GM12878 (cell line): ENCODE results near the gene OVOL1. TPM values are rescaled to one million over a fixed set of nuclear protein-coding genes. Genes with fewer than 3 reads are reported as not detected.

ENCODE experiments used
- ATAC-seq: fragments of 200-7000 bp; cut with Tn5 transposase; 3 replicates; pipeline ENCODE4 v1.9.1; 2020; ENCODE audit warnings: mild to moderate bottlenecking, moderate library complexity
- BruUV-seq: library from RNA; stranded (reverse); fragments of 400-500 nt; replicated peaks from 2 replicates; lab custom pipeline; 2021; lab: Mats Ljungman, UMichigan
- CTCF ChIA-PET: fragments of 300-600 bp; sonication (Branson Sonifier 250); formaldehyde crosslinking; extraction: SDS; loops from one replicate; lab custom pipeline; 2021; ENCODE audit warnings: inconsistent platforms; lab: Yijun Ruan, JAX
- POLR2A ChIA-PET: fragments of 350-600 bp; formaldehyde crosslinking; extraction: SDS; loops from one replicate; lab custom pipeline; 2021; ENCODE audit warnings: inconsistent platforms; lab: Charles Lee
- RAD21 ChIA-PET: fragments of 300-600 bp; sonication (Branson Sonifier 250); formaldehyde crosslinking; loops from one replicate; lab custom pipeline; 2023; ENCODE audit warnings: antibody characterized with exemption; ENCODE audit not compliant: unreplicated experiment; lab: Charles Lee
- SMC1A ChIA-PET: fragments of 300-600 bp; sonication (Branson Sonifier 250); formaldehyde crosslinking; loops from one replicate; lab custom pipeline; 2023; ENCODE audit not compliant: unreplicated experiment, uncharacterized antibody; lab: Charles Lee
- DNase-seq: peaks from one replicate; pipeline ENCODE4 v3.0.0-alpha.2; 2011; ENCODE audit warnings: low read depth, low spot score
- FAIRE-seq: peaks from 3 replicates; lab custom pipeline; 2011; peaks lifted over from hg19 to GRCh38; lab: Jason Lieb, UNC
- H2AFZ ChIP-seq: 2 replicates; pipeline ENCODE4 v1.6.0; 2011; ENCODE audit warnings: low read depth, low read length, control low read depth; ENCODE audit not compliant: control insufficient read depth
- H3K27ac ChIP-seq: 2 replicates; pipeline ENCODE4 v1.5.1; 2011; ENCODE audit warnings: control low read depth; ENCODE audit not compliant: control insufficient read depth, insufficient read depth
- H3K27me3 ChIP-seq, 2 experiments: replicated peaks in 1 of 2; 2 replicates each; pipeline versions ENCODE4 v1.6.0 to v1.6.1; 2011; ENCODE audit warnings: low read length in 1 of 2; ENCODE audit not compliant: control insufficient read depth in 2 of 2, insufficient read depth in 2 of 2
- H3K36me3 ChIP-seq, 2 experiments: 2 replicates each; pipeline ENCODE4 v1.5.1; 2011; ENCODE audit warnings: low read length in 1 of 2; ENCODE audit not compliant: control insufficient read depth in 2 of 2, insufficient read depth in 2 of 2
- H3K4me1 ChIP-seq: 2 replicates; pipeline ENCODE4 v1.6.1; 2011; ENCODE audit warnings: mild to moderate bottlenecking, low read length, moderate library complexity, mixed read lengths; ENCODE audit not compliant: control insufficient read depth, insufficient read depth
- H3K4me2 ChIP-seq: 2 replicates; pipeline ENCODE4 v1.6.0; 2011; ENCODE audit warnings: control low read depth; ENCODE audit not compliant: control insufficient read depth, insufficient read depth
- H3K4me3 ChIP-seq: fragments of 200-600 bp; sonication (generic); 2 replicates; pipeline ENCODE4 v1.5.1; 2016
- H3K79me2 ChIP-seq: 2 replicates; pipeline ENCODE4 v1.6.0; 2011; ENCODE audit warnings: low read length; ENCODE audit not compliant: control insufficient read depth, insufficient read depth
- H3K9ac ChIP-seq: 2 replicates; pipeline ENCODE4 v1.8.0; 2011; ENCODE audit warnings: low read length, control low read depth, mixed read lengths; ENCODE audit not compliant: control insufficient read depth, insufficient read depth
- H3K9me3 ChIP-seq: replicated peaks from 3 replicates; pipeline ENCODE4 v1.5.1; 2011; ENCODE audit warnings: mild to moderate bottlenecking, low read length; ENCODE audit not compliant: control insufficient read depth, insufficient read depth
- H4K20me1 ChIP-seq: 2 replicates; pipeline ENCODE4 v1.6.0; 2011; ENCODE audit not compliant: control insufficient read depth, insufficient read depth
- CEBPB ChIP-seq, 2 experiments: fragments of 150-350 bp in 1 of 2; IDR thresholded peaks; 2 replicates each; pipeline ENCODE4 v1.6.1; 2012 to 2014; ENCODE audit warnings: low read depth in 2 of 2, low read length in 2 of 2, borderline replicate concordance in 1 of 2, inconsistent platforms in 1 of 2
- IRF4 ChIP-seq: IDR thresholded peaks from 2 replicates; pipeline ENCODE4 v1.6.1; 2011; ENCODE audit warnings: low read depth, low read length
- KLF5 ChIP-seq: fragments of 450-650 bp; IDR thresholded peaks from 2 replicates; pipeline ENCODE4 v1.6.1; 2014; ENCODE audit warnings: mild to moderate bottlenecking; ENCODE audit not compliant: partially characterized antibody
- NKRF ChIP-seq: fragments of 450-650 bp; conservative IDR thresholded peaks from 2 replicates; pipeline ENCODE4 v1.6.1; 2017; ENCODE audit warnings: mild to moderate bottlenecking, moderate library complexity
- TCF12 ChIP-seq: IDR thresholded peaks from 2 replicates; pipeline ENCODE4 v1.6.1; 2011; ENCODE audit warnings: low read depth, mild to moderate bottlenecking, low read length
- WGBS: methylation state at CpG from one replicate; pipeline ENCODE4 v1.1.6; 2016; ENCODE audit warnings: low lambda C conversion rate; ENCODE audit not compliant: insufficient replicate concordance, insufficient coverage; ENCODE audit errors: missing lambda C conversion rate; 5-methylcytosine and 5-hydroxymethylcytosine counted together
- in situ Hi-C: fragments of 300-500 bp; cut with MboI; formaldehyde crosslinking; loops from 9 replicates; pipeline ENCODE4 v1.14.3; 2018; ENCODE audit warnings: mixed read lengths
- intact Hi-C: fragments of 100-400 bp; cut with micrococcal nuclease; formaldehyde crosslinking; loops from one replicate; pipeline ENCODE4 v1.14.2; 2022; ENCODE audit not compliant: unreplicated experiment
- polyA plus RNA-seq, 11 experiments: library from polyadenylated mRNA; depleted of rRNA in 4 of 11; unstranded in 6 of 11; stranded (reverse) in 5 of 11; fragments of >200 nt; fragmentation: Nextera tagmentation in 4 of 11; fragmentation: Illumina TruSeq in 1 of 11; extraction: Ambion mirVana in 4 of 11; extraction: Trizol in 1 of 11; gene quantifications; 1 replicate in 1 of 11; 2 replicates in 10 of 11; pipeline versions ENCODE4 v1.2.1 to v1.2.3, GENCODE V29; 2011 to 2016; ENCODE audit warnings: inconsistent platforms in 2 of 11, missing spikeins in 2 of 11, low read depth in 1 of 11
- total RNA-seq, 4 experiments: library from RNA; depleted of rRNA in 3 of 4; stranded (reverse); fragments of >200 nt in 3 of 4; fragmentation: Illumina TruSeq in 1 of 4; extraction: Trizol in 1 of 4; gene quantifications; 2 replicates each; pipeline versions ENCODE4 v1.2.1 to v1.2.3, GENCODE V29; 2013 to 2021

The OVOL1 gene
- total and polyA plus RNA-seq, 10 of the 15 experiments (the other 5 are each of a cell fraction or from before 2014, with no cell fraction given) = 0.04 to 0.96 (median 0.09) TPM; not detected in 7

GRCh38 chr11:65826984-65827735 is 40.3 kb downstream of the OVOL1 start:
- FAIRE-seq (no peak), DNase-seq (no peak), ATAC-seq (no peak)
- 71% methylated on average over 8 of the region's 8 CpGs for WGBS
- Histone ChIP-seq H3K4me1 (no peaks in the 10 kb centered on the region), H3K36me3 (no peaks in the 10 kb centered on the region), H3K9me3 (no peaks in the 10 kb centered on the region), H3K27me3 (0 out of 4 replicates have a peak, but pooled peaks cover 0 to 3% of the 10 kb centered on the region in 2 experiments), H3K4me3 (no peak overlapping the region), H3K4me2 (no peak overlapping the region), H2AFZ (no peak overlapping the region), H3K27ac (no peak overlapping the region), H4K20me1 (no peaks in the 10 kb centered on the region), H3K9ac (no peak overlapping the region), H3K79me2 (no peaks in the 10 kb centered on the region)
- ChIA-PET POLR2A (interaction anchor here (0.5 to 1.6 kb wide), 3 partner anchors 25 to 446 kb away, joined by 3 to 7 read pairs (median 5); no protein-coding TSS in a partner anchor), RAD21 (interaction anchor here (0.9 kb wide), 1 partner anchor 58 kb away, joined by 4 read pairs; no protein-coding TSS in a partner anchor), CTCF (interaction anchor here (0.7 to 2.3 kb wide), 10 partner anchors 14 to 195 kb away, joined by 3 to 20 read pairs (median 6); partner anchors contain the start of genes FIBP and KAT5), SMC1A (interaction anchor here (0.8 to 1.0 kb wide), 2 partner anchors 8 to 121 kb away, joined by 3 read pairs; no protein-coding TSS in a partner anchor)
- BruUV-seq = no TSS peak
- in situ Hi-C loops (no loop called here), intact Hi-C loops (no loop called here)
- TF ChIP-seq TCF12 = no peak
- TF ChIP-seq KLF5 = no peak
- no peak for TF ChIP-seq CEBPB (IDR thresholded peaks at IDR 0.05; ENCODE audit: borderline replicate concordance in 1 of 2, low read depth in 2 of 2, low read length in 2 of 2)
- TF ChIP-seq NKRF = no peak
- TF ChIP-seq IRF4 = no peak
